Measurements from ENCODE around the gene TRPM2.

The TRPM2 gene

DNA sequence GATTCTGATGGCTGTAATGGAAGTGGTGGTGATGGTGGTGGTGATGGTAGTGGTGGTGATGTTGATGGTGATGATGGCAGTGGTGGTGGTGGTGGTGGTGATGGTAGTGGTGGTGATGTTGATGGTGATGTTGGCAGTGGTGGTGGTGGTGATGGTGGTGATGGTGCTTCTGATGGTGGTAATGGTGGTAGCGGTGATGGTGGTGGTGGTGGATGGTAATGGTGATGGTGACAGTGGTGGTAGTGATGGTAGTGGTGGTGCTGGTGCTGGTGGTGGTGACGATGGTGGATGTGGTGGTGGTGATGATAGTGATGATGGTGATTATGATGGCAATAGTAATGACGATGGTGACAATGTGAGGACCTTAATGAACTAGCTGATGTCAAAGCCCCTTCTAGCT lies 66.3 kb downstream of the TRPM2 start:
- no peak overlapping the region for H3K4me3 ChIP-seq (ENCODE audit: low read length)
- no peak for DNase-seq (ENCODE audit: low read depth, low spot score)

DNA sequence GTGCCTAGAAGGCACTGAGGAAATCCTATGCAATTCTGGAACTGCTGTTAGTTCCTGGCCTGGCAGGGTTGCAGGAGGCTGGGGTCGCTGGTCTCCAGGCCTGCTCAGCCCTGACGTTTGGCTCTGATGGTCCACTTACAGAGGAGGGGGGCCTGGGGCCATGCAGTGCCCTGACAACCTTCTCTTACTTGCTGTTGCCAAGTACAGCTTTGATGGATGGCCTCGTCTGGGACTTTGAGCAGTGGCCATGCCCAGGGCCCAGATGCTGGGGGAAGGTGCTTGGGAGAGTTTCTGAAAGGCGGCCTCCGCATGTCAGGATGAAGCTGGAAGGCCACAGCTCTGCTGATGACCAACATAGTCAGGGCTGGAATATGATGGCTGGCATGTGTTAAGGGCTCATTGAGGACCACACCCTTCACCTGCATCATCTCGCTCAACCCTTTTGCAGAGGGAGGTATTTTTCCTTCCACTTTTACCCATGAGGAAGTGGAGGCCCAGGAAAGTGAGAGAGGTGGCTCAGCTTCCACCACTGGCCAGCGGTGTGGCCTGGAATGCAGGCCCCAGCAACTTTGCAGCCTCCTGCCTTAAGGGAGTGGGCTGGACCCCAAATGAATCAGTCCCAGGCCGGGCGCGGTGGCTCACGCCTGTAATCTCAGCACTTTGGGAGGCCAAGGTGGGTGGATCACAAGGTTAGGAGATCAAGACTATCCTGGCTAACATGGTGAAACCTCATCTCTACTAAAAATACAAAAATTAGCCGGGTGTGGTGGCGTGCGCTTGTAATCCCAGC lies 67.2 kb downstream of the TRPM2 start:
- no peak for DNase-seq (ENCODE audit: low read depth, low spot score)
- H3K4me3 ChIP-seq (ENCODE audit: low read length) = no peak overlapping the region

DNA sequence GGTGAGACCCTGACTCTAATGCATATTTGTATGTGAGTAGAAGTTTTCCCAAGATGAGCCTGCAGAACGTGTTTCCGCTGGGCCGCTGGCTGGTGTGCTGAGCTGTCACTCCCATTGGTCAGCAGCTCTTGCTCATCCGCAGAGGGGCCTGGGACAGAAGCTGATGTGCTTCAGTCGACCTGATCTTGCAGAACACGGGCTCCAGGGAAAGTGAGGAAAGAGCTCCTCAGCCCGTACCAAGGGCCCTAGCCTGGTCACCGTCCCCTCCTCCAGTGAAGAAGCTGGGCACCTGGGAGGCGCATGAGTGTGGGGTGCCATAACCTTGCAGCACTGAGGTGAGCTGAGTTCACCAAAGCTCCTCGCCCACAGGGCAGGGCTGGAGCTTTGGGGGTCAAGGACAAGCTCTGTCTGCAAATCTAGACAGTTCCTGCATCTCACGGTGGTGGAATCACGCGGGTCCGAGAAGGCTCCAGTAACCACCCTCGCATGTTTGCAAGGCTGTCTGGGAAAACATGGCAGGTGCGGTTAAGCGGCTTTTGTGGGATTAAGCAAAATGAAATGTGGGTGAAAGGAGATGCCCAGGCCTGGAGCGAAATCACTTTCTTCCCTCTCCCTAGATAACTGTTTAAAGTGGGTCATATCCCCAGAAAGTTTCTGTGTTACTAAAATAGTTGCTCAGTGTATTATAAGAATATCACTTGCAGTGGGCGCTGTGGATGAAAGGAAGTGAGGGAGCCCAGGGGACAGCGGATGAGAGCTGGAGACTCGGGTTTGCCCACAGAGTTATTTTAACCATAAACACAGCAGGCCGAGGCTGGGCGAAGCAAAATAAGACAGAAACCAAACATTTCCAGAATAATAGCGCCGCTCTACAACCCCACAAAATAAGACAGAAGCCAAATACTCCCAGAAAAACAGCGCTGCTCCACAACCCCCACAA lies 68.8 kb downstream of the TRPM2 start:
- DNase-seq (ENCODE audit: low read depth, low spot score) = no peak
- H3K4me3 ChIP-seq (ENCODE audit: low read length) = no peak overlapping the region

DNA sequence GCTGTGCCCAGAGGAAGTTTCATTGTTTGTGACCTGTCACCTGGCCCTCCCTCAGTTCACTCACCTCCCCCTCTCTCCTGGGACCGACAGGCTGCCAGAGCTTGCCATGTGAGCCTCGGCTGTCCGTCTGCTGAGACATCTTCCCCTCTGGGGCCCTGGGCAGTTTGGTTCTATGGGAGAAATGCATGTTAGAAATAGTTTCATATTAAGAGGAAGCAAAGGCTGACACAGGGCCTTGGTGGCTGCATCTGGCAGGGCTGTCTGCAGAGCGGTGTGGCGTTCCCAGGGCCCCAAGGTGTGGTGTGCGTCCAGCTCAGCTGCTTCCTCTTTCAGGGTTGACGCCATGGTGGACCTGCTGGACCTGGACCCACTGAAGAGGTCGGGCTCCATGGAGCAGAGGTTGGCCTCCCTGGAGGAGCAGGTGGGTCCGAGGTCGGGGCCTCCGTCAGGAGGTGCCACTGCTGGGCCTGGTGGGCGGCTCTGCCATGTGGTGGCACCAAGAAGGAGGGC lies 69.9 kb downstream of the TRPM2 start:
- H3K4me3 ChIP-seq (ENCODE audit: low read length) = no peak overlapping the region
- no peak for DNase-seq (ENCODE audit: low read depth, low spot score)

DNA sequence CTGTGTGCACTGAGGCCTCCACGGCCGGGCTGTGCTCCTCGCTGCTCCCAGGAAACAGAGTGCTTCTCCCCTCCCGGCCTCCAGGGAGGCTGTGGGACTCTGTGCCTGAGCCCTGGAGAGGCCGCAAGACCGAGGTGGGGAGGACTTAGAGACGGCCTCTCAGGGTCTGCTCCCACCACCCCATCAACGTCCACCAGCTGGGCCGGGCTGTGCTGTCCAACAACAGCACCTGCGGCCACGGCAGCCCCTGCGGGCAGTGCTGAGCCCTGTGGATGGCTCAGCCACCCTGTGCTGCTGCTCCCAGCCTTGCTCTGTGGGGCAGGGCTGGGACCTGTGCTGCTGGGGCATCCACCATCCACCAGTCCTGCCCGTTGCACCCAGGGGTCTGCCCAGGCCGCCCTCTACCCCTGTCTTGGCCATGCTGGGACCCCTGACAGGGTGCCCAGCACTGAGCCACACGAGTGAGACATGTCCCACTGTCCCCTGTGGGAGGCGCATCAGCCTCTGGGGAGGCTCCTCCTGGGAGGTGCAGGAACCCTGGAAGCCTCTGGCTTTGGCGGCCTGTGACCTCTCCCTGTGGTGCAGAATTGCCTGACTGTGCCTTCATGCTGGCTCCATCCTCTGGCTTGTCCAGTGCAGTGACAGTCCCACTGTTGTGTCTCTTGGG lies 70.7 kb downstream of the TRPM2 start:
- no peak for DNase-seq (ENCODE audit: low read depth, low spot score)

DNA sequence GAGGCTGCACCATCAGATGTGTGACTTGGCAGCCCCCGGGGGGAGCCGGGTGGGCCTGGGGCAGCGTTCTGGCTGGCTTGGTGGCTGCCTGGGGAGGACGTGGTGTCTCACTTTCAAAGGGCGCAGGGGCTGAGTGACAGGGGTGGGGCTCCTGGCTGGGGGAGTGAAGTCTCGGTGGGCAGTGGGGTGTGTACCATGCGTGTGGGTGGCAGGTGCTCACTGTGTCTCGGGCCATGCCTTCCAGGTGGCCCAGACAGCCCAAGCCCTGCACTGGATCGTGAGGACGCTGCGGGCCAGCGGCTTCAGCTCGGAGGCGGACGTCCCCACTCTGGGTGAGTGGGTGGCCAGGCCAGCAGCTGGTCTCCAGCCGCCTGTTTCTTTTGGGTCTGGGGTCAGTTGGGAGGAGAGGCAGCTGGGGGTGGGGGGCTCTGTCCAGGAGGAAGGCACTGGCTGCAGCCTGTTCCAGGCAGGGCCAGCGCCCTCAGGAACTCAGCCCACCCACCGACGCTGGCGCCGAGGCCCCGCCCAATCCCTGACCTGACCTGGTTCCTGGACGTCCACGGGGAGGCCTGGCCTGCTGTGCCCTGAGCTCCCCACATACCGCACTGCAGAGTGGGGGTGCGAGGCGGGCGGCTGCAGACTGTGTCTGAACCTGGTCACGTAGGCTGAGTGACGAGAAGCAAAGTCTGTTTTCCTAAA lies 71.3 kb downstream of the TRPM2 start:
- DNase-seq (ENCODE audit: low read depth, low spot score) = no peak
- no peak overlapping the region for H3K4me3 ChIP-seq (ENCODE audit: low read length)

More for the DNA sequence above, 70.7 kb downstream of the TRPM2 start:
- H3K4me3 ChIP-seq (ENCODE audit: low read length) = no peak overlapping the region

DNA sequence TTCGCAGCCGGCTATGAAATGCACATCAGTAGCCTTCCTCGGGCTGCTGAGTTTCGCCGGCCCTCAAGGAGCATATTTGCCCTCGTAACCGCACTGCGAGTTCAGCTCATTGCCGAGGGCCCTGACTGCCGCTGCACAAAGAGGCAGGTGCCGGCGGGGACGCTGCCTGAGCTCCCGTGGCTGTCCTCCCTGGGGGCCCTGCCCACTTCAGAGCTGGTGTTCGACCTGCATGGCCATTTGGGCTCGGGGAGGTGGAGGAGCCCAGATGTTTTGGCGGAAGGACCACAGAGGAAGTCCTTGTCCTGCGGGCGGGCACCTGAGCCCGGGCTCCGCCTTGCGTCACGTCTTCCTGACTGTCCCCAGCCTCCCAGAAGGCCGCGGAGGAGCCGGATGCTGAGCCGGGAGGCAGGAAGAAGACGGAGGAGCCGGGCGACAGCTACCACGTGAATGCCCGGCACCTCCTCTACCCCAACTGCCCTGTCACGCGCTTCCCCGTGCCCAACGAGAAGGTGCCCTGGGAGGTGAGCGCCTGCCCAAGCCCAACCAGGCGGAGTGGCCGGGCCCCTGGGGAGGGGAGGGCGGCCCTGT lies 72.0 kb downstream of the TRPM2 start:
- DNase-seq (ENCODE audit: low read depth, low spot score) = no peak
- no peak overlapping the region for H3K4me3 ChIP-seq (ENCODE audit: low read length)

DNA sequence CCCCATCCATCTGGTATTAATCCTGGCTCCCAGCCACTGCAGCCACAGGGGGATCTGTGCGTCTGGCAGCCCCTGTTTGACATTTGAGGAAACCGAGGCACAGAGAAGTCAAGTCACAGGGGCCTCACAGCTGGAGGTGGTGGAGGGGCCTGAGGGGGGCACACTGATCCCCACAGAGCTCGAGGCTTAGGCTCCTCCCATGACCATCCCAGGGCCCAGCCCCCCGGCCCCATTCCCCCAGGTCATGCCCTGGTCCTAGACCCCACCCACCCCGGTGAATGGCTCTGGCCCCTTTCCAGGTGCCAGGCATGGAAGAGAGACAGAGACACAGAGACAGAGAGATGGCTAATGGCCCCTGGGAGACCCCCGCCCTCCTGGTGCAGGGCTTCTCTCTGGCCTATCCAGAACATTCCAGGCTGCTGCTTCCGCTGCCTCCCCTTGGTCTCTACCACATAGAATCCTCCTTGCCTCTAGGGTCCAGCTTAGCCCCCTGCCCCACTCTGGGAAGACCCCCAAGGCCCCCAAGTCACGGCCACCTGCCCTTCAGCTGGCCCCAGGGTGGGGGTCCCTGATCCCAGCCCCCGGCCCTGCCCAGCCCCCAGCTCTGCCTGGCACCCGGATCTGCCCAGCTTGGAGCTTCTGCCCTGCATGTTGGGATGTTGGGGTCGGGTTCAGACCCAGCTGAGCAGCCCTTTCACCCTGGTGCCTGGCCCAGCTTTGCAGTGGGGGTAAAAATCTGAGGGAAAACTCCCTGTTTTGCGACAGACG lies 72.7 kb downstream of the TRPM2 start:
- H3K4me3 ChIP-seq (ENCODE audit: low read length) = no peak overlapping the region
- DNase-seq (ENCODE audit: low read depth, low spot score) = no peak

DNA sequence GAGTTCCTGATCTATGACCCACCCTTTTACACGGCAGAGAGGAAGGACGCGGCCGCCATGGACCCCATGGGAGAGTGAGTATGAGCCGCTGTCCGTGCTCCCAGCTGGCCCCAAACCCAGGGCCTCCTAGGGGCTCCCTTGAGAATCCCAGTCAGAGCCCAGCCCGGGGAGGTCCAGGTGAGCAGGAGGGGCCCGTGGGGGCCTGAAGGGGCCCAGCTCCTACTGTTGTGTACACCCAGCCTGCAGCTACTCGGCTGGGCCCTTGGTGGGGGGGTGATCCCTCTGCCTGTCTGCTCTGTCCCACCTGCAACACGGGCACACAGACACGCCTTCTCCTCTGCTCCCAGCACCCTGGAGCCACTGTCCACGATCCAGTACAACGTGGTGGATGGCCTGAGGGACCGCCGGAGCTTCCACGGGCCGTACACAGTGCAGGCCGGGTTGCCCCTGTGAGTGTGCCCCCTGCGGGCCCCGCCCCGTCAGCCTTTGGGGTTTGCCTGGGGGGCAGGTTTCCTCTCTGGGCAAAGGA lies 73.3 kb downstream of the TRPM2 start:
- DNase-seq (ENCODE audit: low read depth, low spot score) = no peak

DNA sequence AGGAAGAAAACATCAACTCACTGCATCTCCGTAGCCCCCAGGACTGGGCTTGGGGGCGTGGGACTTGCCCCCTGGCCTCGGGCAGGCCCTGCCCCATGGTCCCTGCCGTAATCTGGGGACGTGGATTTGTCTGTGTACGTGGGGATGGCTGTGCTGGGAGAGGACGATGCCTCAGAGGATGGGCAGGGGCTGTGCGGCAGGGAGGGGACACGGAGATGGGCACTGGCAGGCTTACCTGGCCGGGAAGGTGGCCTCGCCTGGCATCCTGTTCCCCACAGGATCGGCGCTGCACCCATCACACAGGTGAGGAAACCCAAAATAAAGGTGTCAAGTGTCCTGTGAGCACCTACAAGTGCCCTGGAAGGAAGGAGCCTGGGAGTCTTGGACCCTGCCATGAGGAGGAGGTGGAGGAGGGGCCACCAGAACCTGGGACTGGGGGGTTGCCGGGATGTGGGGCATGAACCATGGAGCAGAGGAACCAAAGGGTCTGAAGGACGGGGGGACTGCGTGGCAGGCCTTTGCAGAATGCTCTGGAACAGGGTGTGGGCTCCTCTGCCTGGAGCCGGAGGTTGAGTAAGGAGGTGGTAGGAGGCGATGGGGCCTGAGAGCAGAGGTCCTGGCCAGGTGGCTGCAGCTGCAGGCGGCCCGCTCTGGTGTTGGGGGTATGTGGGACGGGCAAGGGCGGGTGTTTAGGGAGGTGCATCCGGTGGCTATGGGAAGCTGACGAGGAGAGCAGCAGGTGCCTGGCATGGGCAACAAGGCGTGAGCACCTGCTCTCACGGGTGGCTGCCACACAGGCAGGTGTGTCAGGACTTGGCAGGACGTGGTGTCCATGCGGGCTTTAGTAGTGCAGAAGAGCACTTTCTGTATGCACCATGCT lies 74.1 kb downstream of the TRPM2 start:
- no peak for DNase-seq (ENCODE audit: low read depth, low spot score)
- H3K4me3 ChIP-seq (ENCODE audit: low read length) = no peak overlapping the region

More for the DNA sequence above, 73.3 kb downstream of the TRPM2 start:
- no peak overlapping the region for H3K4me3 ChIP-seq (ENCODE audit: low read length)

DNA sequence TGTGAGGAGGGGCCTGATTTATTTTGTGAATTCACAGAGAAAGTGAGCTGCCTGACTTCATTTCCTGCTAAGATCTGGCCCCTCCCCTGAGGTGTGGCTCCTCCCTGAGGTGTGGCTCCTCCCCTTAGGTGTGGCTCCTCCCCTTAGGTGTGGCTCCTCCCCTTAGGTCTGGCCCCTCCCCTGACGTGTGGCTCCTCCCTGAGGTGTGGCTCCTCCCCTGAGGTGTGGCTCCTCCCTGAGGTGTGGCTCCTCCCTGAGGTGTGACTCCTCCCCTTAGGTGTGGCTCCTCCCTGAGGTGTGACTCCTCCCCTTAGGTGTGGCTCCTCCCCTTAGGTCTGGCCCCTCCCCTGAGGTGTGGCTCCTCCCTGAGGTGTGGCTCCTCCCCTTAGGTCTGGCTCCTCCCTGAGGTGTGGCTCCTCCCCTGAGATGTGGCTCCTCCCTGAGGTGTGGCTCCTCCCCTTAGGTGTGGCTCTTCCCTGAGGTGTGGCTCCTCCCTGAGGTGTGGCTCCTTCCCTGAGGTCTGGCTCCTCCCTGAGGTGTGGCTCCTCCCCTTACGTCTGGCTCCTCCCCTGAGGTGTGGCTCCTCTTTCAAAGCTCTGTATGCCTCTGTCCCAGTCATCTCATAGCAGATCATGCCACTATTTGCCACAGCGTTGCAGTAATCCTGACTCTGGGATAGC lies 75.0 kb downstream of the TRPM2 start:
- DNase-seq (ENCODE audit: low read depth, low spot score) = no peak
- no peak overlapping the region for H3K4me3 ChIP-seq (ENCODE audit: low read length)

DNA sequence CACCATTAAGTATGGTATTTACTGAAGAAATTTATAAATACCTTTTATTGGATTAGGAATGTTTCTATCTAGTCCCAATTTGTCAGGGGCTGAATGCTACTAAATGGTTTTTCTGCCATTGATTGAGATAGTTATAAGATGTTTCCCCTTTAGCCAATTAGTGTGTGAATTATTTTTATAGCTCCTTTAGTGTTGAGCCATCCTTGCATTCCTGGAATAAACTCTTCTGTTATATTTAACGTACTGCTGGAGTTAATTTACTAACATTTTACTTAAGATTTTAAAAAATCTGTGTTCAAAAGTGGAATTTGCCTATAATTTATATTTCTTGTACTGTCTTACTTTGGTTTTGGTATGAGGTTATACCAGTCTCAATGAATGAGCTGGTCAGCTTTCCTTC lies 76.5 kb downstream of the TRPM2 start:
- no peak overlapping the region for H3K4me3 ChIP-seq (ENCODE audit: low read length)
- DNase-seq (ENCODE audit: low read depth, low spot score) = no peak

DNA sequence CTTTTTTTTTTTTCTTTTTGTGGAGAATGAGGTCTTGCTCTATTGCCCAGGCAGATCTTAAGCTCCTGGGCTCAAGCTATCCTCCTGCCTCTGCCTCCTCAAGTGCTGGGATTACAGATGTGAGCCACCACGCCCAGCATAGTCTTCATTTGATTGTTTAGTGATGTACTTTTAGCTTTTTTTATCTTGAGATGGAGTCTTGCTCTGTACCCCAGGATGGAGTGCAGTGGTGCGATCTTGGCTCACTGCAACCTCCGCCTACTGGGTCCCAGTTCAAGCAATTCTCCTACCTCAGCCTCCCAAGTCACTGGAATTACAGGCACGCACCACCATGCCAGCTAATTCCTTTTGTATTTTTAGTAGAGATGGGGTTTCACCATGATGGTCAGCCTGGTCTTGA lies 77.9 kb downstream of the TRPM2 start:
- DNase-seq (ENCODE audit: low read depth, low spot score) = no peak

DNA sequence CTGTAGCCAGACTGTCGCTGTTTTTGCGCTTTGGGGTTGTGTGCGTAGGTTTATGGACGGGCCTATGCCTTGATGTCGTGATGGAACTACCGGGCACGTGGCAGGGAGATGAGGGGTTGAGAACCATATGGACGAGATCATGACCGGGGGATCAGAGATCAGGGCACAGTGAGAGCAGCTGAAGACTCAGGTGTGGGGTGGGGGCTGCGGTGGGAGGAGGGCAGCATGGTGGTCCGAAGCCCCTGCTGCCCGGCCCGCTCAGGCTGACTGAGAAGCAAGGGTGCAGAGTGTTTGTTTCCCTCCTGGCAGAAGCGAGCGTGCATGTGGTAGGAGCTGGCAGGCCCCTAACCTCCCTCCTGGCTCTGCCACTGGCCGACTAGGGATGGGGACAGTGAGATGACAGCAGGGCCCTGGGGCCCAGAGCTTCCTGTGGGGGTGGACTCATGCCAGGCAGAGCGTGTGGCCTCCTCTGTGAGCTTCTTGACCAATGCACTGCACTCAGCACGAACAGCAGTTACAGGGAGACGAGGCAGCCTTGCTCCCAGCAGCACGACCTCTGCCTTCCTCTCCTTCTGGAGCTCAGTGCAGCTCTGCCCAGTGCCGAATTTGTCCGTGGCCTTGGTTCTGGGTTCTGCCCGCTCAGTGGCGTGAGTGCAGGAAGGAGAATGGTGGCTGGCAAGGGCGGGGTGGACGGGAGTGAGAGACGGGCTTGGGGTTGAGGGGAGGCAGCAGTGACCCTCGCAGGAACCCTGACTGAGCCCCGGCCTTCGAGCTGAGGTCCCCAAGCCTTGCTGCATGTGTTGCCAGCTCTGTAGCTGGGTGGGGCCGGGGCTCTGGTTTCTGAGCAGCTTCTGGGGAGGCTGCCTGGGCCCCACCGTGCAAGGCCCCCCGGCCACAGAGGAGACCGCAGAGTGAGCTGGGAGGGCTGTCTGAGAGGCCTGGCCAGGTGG lies 79.7 kb downstream of the TRPM2 start:
- H3K4me3 ChIP-seq (ENCODE audit: low read length) = no peak overlapping the region
- no peak for DNase-seq (ENCODE audit: low read depth, low spot score)

More for the DNA sequence above, 77.9 kb downstream of the TRPM2 start:
- no peak overlapping the region for H3K4me3 ChIP-seq (ENCODE audit: low read length)

Measured in Jurkat, Clone E6-1 (cell line).